NCI-H2171 (cell line): Measurements from ENCODE around the gene TSPEAR.

Experiments used
- DNase-seq: peaks from one replicate; lab custom pipeline; 2025; lab: John Stamatoyannopoulos, UW

The TSPEAR gene

GRCh38 chr21:44502171-44502958, 209.0 kb downstream of the TSPEAR start:
- no peak for DNase-seq

DNA sequence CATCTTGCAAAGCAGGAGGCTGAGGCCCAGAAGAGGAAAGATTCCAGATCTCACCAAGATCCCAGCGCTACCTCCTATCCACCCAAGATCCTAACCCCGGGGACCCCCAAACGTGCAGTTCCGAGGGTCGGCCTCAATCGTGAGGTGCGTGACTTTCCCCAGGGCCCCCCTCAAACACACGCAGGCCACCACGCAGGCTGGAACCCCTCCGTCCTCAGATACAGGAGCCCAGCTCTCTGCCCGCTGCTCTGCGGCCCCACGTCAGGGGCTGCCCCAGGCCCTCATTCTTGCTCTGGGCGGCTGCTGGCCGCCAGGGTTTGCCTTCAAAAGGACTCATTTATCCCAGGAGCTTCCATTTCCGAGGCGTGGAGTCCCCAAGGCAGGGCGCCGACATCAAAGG, 211.3 kb downstream of the TSPEAR start:
- no peak for DNase-seq

DNA sequence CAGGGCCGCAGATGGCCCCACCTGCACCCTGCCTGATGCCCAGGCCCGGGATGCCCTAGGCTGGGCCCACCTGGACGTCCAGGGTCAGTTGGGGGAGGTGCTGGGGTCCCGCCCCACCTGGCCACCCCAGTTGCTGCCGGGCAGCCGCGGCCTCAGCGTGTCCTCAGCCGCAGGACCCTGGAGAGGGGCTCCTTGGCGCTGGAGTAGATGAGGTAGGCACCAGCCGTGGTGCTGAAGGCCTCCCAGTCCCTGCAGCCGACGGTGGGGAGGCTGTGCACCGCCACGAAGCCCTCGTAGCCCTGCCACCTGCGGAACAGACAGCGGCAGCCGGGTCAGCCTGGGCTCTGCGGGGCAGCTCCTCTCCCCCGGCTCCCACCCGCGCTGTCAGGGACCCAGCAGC, 211.7 kb downstream of the TSPEAR start:
- DNase-seq: no peak

GRCh38 chr21:44499211-44499560, 212.2 kb downstream of the TSPEAR start:
- no peak for DNase-seq

- DNase-seq: no peak
Observed at GRCh38 chr21:44498280-44499210, 212.8 kb downstream of the TSPEAR start.

DNA sequence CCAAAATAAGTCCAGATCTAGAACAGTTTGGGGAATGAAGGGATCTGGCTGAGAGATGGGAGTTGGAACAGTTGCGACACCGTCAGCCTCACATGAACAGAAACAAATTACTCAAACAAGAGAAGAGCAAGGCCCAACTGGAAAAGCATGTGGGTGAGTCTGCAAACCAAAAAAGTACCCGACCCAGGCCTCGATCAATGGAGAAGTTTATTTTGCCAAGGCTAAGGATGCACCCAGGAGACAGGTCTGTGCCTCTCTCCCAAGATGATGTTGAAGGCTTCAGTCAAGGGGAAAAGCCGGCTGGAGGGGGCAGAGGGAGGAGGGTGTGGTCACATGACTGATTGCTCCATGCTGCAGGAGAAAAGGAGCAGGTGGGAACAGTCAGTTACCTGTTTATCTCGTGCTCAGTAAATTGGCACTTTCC, 213.7 kb downstream of the TSPEAR start:
- DNase-seq: peak; percentile 39

DNA sequence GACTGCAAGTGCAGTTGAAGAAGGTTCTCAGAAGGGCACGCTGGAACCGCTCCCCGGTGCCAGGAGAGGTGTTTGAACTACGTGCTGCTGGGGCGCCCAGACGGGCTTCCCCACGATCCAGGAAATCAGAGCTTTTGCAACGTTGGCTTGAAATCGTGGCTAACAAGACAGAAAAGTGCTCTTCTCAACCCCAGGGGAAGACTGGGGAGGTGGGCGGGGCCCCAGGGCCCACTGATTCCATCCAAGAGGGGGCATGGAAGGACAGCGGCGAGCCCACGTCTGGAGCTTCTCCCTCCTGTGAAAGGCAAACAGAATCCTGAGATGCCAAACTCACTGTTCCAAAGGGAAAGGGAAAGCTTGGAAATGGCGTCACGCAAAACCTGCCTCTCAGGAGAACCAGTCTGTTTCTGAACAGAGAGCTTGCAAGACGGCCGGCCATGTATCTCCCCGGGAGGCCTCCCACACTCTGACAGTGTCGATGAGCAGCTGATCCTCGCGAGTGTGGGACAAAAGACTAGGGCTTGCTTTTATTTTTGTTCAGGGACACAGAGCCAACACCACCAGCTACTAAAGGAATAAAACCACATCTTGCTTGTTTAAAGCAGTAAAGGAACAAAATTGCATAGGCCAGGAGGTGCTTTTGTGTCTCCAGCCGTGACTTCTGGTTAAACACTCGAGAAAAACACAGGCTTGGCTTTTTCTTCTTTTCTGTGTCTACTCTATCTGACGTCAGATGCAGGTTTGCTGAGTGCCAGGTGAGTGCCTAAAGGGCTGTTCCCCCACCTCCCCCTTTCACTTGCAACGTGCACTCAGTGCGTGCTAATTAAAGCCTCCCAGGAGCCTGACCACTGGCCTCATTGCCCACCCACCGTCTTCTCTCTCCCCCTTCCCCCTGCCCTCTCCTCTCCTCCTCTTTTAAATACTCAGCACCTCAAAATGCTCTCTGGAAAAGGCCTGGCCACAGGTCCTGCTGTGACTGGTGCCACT, 214.5 kb downstream of the TSPEAR start:
- DNase-seq: no peak

DNA sequence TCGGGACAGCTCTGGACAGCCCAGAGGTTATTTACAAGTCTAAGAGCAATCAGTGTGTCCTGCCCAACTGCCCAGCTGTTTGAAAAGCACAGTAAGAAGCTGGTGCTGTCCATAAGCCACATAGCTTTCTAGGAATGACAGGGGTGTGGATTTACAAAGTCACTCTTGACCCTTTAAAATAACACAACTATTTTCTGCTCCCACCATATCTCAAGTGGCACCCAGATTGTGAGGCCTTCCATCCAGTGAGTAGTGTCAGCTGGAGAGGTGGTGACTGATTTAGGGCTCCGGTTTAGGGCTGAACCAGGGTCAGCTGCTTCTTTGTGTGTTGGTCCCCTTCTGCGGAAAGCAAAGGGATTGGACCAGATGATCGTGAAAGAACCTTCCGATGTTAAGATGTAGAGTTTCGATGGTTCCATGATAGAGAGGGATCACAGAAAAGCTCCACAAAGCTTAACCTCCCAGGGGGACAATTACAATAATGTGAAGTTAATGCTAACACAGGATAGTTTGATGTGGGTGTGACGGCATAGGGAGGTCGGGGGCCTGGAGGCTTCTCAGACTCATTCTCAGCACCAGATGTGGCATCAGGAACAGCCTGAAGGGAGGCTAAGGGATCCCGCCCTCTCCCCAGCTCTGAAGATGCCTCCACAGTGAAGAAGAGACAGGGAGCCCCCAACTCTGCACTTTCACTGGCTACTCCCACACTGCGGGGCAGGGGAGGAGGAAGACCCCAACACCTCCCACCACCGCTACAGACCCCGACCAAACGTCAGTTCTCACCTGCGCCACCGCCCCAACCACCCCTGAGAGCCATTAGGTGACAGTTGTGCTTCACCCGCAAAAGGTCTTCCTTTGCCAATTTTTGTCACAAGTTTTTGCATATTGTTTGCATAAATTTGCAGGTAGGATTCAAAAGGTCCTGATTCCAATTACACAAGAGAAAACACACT, 215.5 kb downstream of the TSPEAR start:
- DNase-seq: no peak

- no peak for DNase-seq
Observed at GRCh38 chr21:44494956-44495355, 216.4 kb downstream of the TSPEAR start.

DNA sequence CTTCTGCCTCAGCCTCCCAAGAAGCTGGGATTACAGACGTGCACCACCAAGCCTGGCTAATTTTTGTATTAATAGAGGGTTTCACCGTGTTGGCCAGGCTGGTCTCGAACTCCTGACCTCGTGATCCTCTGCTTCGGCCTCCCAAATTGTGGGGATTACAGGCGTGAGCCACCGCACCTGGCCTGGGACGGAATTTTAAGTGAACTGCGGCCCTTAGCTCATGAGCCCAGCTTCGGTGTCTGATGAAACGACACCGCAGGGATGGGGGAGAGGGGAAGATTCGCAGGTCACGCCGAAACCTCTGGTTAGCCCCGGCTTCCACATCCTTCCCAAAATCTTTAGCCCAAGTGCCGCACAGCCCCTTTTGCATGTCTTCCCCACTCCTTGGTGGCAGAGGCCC, 217.0 kb downstream of the TSPEAR start:
- no peak for DNase-seq

GRCh38 chr21:44492567-44493385, 218.6 kb downstream of the TSPEAR start:
- DNase-seq: no peak

- no peak for DNase-seq
Observed at GRCh38 chr21:44490816-44491215, 220.6 kb downstream of the TSPEAR start.

DNA sequence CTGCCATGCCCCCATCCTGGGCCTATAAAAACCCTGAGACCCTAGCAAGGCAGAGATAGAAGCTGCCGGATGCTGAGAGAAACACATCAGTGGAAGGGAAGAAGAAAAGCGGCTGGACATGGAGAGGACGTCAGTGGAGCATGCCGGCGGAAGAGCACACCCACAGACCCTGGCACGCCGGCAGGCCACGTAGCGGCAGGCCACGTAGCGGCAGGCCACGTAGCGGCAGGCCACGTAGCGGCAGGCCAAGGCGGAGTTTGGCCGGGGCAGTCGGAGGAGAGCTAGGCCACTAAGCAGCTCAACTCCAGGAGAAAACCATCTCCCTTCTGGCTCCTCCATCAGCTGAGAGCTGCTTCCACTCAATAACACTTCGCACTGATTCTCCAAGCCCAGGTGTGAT, 221.0 kb downstream of the TSPEAR start:
- DNase-seq: no peak

DNA sequence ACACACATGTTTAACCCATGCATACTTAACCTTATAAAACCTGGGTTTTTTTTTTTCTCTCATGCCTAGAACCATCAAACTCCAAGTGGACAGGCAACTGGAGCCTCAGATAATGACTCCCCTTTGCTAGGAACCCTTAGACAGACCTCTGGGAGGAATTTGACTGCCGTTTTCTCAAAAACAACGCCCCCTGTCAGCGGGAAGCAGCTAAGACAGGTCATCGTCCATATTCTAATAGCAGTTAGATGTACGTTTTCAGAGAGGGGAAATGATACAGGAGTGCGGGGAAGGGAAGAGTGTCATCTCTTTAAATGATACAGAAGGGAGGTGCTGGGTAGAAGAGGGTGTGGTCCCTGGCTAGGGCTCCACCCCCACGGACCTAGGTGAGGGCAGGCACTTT, 221.4 kb downstream of the TSPEAR start:
- no peak for DNase-seq

GRCh38 chr21:44487831-44488230, 223.5 kb downstream of the TSPEAR start:
- DNase-seq: no peak

GRCh38 chr21:44486302-44486701, 225.1 kb downstream of the TSPEAR start:
- no peak for DNase-seq

GRCh38 chr21:44485796-44486195, 225.6 kb downstream of the TSPEAR start:
- no peak for DNase-seq

DNA sequence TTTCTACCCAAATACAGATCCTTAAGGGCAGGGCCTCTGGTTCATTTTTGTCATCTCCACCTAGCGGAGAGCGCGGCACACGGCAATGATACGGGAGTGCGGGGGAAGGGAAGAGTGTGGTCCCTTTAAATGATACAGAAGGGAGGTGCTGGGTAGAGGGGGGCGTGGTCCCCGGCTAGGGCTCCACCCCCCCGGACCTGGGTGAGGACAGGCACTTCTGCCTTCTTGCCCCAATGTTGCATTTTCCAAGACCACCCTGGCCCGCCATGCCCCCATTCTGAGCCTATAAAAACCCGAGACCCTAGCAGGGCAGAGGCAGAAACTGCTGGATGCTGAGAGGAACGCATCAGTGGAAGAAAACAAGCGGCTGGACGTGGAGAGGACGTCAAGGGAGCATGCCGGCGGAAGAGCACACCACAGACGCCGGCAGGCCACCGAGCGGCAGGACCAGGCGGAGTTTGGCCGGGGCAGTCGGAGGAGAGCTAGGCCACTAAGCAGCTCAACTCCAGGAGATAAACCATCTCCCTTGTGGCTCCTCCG, 226.0 kb downstream of the TSPEAR start:
- DNase-seq: no peak

DNA sequence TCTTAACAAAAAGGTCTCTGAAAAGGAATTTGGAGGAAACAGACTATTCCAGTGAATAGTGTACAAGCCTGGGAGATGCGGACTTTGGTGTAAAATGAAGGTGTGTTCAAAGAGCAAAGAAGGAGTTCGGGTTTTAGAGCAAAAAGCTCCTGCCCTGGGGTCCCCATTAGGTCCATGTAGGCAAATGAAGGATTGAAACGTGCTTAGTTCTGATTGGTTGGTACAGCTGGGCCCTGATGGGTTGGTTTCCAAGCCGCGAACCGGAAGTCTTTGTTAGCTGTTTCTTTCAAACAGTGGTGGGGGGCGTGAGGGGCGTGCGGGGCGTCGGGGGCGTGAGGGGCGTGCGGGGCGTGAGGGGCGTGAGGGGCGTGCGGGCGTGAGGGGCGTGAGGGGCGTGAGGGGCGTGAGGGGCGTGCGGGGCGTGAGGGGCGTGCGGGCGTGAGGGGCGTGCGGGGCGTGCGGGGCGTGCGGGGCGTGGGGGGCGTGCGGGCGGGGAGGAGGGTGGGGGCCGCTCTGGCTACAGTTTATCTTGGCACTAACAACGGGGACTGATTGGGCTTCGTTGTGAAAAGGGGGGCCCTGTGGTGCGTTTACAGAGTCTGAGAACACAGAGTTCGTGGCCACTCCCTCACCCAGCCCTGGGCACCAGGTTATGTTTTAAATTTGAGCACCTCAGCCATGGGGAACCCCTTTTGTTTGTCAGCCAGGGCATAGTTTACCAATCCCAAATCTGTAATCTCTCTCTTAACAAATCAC, 226.7 kb downstream of the TSPEAR start:
- no peak for DNase-seq
